Keratinocyte (primary cell): ENCODE results near the gene PRKAG1. TPM values are rescaled to one million over a fixed set of nuclear protein-coding genes. Genes with fewer than 3 reads are reported as not detected.

Experiments used
- DNase-seq: peaks from one replicate; pipeline ENCODE4 v3.0.0-alpha.2; 2011; ENCODE audit warnings: low read depth, missing footprints, low spot score
- FAIRE-seq: peaks from 2 replicates; lab custom pipeline; 2011; peaks lifted over from hg19 to GRCh38; lab: Jason Lieb, UNC
- H2AFZ ChIP-seq: 2 replicates; pipeline ENCODE4 v1.6.0; 2012; ENCODE audit warnings: low read length, control low read depth, inconsistent platforms; ENCODE audit not compliant: control insufficient read depth
- H3K27ac ChIP-seq: 2 replicates; pipeline ENCODE4 v1.5.1; 2011; ENCODE audit warnings: low read length; ENCODE audit not compliant: control insufficient read depth, insufficient read depth
- H3K27me3 ChIP-seq: 3 replicates; pipeline ENCODE4 v1.6.0; 2011; ENCODE audit warnings: low read length; ENCODE audit not compliant: control insufficient read depth, insufficient read depth; ENCODE audit errors: extremely low read depth
- H3K36me3 ChIP-seq, 2 experiments: 2 replicates in 1 of 2; 3 replicates in 1 of 2; pipeline ENCODE4 v1.5.1; 2011; ENCODE audit warnings: low read length in 2 of 2, mild to moderate bottlenecking in 1 of 2; ENCODE audit not compliant: control insufficient read depth in 2 of 2, insufficient read depth in 2 of 2; ENCODE audit errors: extremely low read depth in 1 of 2
- H3K4me1 ChIP-seq: 3 replicates; pipeline ENCODE4 v1.5.1; 2011; ENCODE audit warnings: low read length; ENCODE audit not compliant: control insufficient read depth, insufficient read depth; ENCODE audit errors: extremely low read depth
- H3K4me2 ChIP-seq: 3 replicates; pipeline ENCODE4 v1.6.0; 2011; ENCODE audit warnings: low read depth, low read length; ENCODE audit not compliant: control insufficient read depth, insufficient read depth; ENCODE audit errors: extremely low read depth
- H3K4me3 ChIP-seq, 3 experiments: fragments of 200-600 bp in 1 of 3; sonication (generic) in 1 of 3; 2 replicates in 2 of 3; 3 replicates in 1 of 3; pipeline ENCODE4 v1.5.1; 2011 to 2016; ENCODE audit warnings: low read length in 3 of 3, mild to moderate bottlenecking in 3 of 3, control low read depth in 2 of 3, inconsistent platforms in 1 of 3, low read depth in 1 of 3, mixed read lengths in 1 of 3, mixed run types in 1 of 3, moderate library complexity in 1 of 3; ENCODE audit not compliant: control insufficient read depth in 2 of 3, insufficient read depth in 2 of 3; ENCODE audit errors: extremely low read depth in 1 of 3
- H3K79me2 ChIP-seq: 2 replicates; pipeline ENCODE4 v1.6.0; 2012; ENCODE audit warnings: low read length; ENCODE audit not compliant: control insufficient read depth, insufficient read depth
- H3K9ac ChIP-seq: 3 replicates; pipeline ENCODE4 v1.6.0; 2011; ENCODE audit warnings: low read length; ENCODE audit not compliant: control insufficient read depth, insufficient read depth; ENCODE audit errors: extremely low read depth
- H3K9me1 ChIP-seq: 3 replicates; pipeline ENCODE4 v1.6.0; 2011; ENCODE audit warnings: low read length; ENCODE audit not compliant: control insufficient read depth, insufficient read depth; ENCODE audit errors: extremely low read depth
- H3K9me3 ChIP-seq: 2 replicates; pipeline ENCODE4 v1.5.1; 2012; ENCODE audit warnings: low read depth, low read length; ENCODE audit not compliant: control insufficient read depth
- H4K20me1 ChIP-seq: 3 replicates; pipeline ENCODE4 v1.6.0; 2011; ENCODE audit warnings: low read length; ENCODE audit not compliant: control insufficient read depth, insufficient read depth; ENCODE audit errors: extremely low read depth
- CTCF ChIP-seq, 3 experiments: IDR thresholded peaks in 1 of 3; conservative IDR thresholded peaks in 1 of 3; optimal IDR thresholded peaks in 1 of 3; 2 replicates in 2 of 3; 3 replicates in 1 of 3; pipeline versions ENCODE3 to v1.5.1; 2011; ENCODE audit warnings: low read length in 3 of 3, mild to moderate bottlenecking in 3 of 3, moderate library complexity in 2 of 3, control low read depth in 1 of 3, inconsistent platforms in 1 of 3; ENCODE audit not compliant: insufficient read depth in 2 of 3; ENCODE audit errors: extremely low read depth in 1 of 3
- EZH2 ChIP-seq: IDR thresholded peaks from one replicate; pipeline ENCODE4 v1.6.1; 2012; ENCODE audit warnings: inconsistent platforms, mild to moderate bottlenecking, low read length, moderate library complexity
- dilution Hi-C: fragments of 300-500 bp; cut with MboI; formaldehyde crosslinking; loops from one replicate; pipeline ENCODE4 v1.7.0; 2020; ENCODE audit warnings: low sequenced_read_pairs; ENCODE audit not compliant: extremely low pct_ligation_motif_present
- polyA plus RNA-seq, 5 experiments: library from polyadenylated mRNA; depleted of rRNA in 3 of 5; stranded (reverse) in 3 of 5; stranded (forward) in 1 of 5; unstranded in 1 of 5; fragments of >200 nt; gene quantifications; 1 replicate in 1 of 5; 2 replicates in 3 of 5; 3 replicates in 1 of 5; pipeline versions ENCODE4 v1.2.1 to v1.2.3, GENCODE V29; 2011 to 2012; ENCODE audit warnings: missing spikeins in 2 of 5, low read depth in 1 of 5, low replicate concordance in 1 of 5

PRKAG1 gene
- polyA plus RNA-seq, 1 donor (not counting 4 experiments of a cell fraction or from before 2014, with no cell fraction given) = 125 TPM

- no peak overlapping the region for H3K9ac ChIP-seq
- no peaks in the 10 kb centered on the region for H3K36me3 ChIP-seq
- no peaks in the 10 kb centered on the region for H3K9me1 ChIP-seq
- no peak overlapping the region for H3K27ac ChIP-seq
- H3K79me2 ChIP-seq = no peaks in the 10 kb centered on the region
- TF ChIP-seq CTCF (optimal IDR thresholded peaks at IDR 0.05 in 1 of 3, IDR thresholded peaks at IDR 0.05 in 1 of 3, conservative IDR thresholded peaks at IDR 0.05 in 1 of 3; ENCODE audit: extremely low read depth in 1 of 3, insufficient read depth in 2 of 3, low read length in 3 of 3) (no peak), EZH2 (peak; percentile 95)
- dilution Hi-C loops = no loop called here
- H2AFZ ChIP-seq = no peak overlapping the region
- H4K20me1 ChIP-seq = no peaks in the 10 kb centered on the region
- no peak for DNase-seq
- FAIRE-seq = no peak
- H3K4me3 ChIP-seq = peak overlapping the region in 1 of 3 experiments; percentile 57
- peaks cover 18% of the 10 kb centered on the region for H3K4me1 ChIP-seq
- H3K4me2 ChIP-seq = peak overlapping the region; percentile 78
- peaks cover 77% of the 10 kb centered on the region for H3K27me3 ChIP-seq
- H3K9me3 ChIP-seq = no peaks in the 10 kb centered on the region
These were observed 39.6 kb downstream of the PRKAG1 start for GRCh38 chr12:48978741-48979601.

GRCh38 chr12:48978291-48978740 lies 40.3 kb downstream of the PRKAG1 start, which contains the start of gene WNT1:
TSS of gene WNT1 (plus strand) at chr12:48978322. CDS start at chr12:48978651, 329 bp downstream.
- no peak within 1 kb of the TSS for H2AFZ ChIP-seq
- H3K4me1 ChIP-seq = peaks cover 18% of the 10 kb centered on the region
- H3K9me3 ChIP-seq = no peaks in the 10 kb centered on the region
- no peaks in the 10 kb centered on the region for H3K9me1 ChIP-seq
- no peak within 1 kb of the TSS for H3K4me3 ChIP-seq
- H3K27ac ChIP-seq = no peak within 1 kb of the TSS
- no peak for FAIRE-seq
- H3K4me2 ChIP-seq = peak within 1 kb of the TSS; percentile 78
- no peak within 1 kb of the TSS for H3K9ac ChIP-seq
- H3K27me3 ChIP-seq = peaks cover 77% of the 10 kb centered on the region
- no peaks in the 10 kb centered on the region for H3K79me2 ChIP-seq
- TF ChIP-seq CTCF (optimal IDR thresholded peaks at IDR 0.05 in 1 of 3, IDR thresholded peaks at IDR 0.05 in 1 of 3, conservative IDR thresholded peaks at IDR 0.05 in 1 of 3; ENCODE audit: extremely low read depth in 1 of 3, insufficient read depth in 2 of 3, low read length in 3 of 3) (no peak), EZH2 (peak; percentile 99)
- DNase-seq = no peak
- dilution Hi-C loops = no loop called here
- H4K20me1 ChIP-seq = no peaks in the 10 kb centered on the region
- H3K36me3 ChIP-seq = no peaks in the 10 kb centered on the region
